Activated CD8-positive, alpha-beta memory T cell treated with anti-CD3 and anti-CD28 coated beads for 4 hours (primary cell): ENCODE measurements around the gene SLC25A28.
A peak's percentile ranks its signal among the peaks of the same experiment; 100 is the strongest.

ENCODE experiments used
- DNase-seq, 2 donors: peaks; one replicate each; pipeline ENCODE4 v3.0.0-alpha.2; 2020; ENCODE audit warnings: low read depth in 2 of 2

Gene SLC25A28, protein sequence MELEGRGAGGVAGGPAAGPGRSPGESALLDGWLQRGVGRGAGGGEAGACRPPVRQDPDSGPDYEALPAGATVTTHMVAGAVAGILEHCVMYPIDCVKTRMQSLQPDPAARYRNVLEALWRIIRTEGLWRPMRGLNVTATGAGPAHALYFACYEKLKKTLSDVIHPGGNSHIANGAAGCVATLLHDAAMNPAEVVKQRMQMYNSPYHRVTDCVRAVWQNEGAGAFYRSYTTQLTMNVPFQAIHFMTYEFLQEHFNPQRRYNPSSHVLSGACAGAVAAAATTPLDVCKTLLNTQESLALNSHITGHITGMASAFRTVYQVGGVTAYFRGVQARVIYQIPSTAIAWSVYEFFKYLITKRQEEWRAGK

DNA sequence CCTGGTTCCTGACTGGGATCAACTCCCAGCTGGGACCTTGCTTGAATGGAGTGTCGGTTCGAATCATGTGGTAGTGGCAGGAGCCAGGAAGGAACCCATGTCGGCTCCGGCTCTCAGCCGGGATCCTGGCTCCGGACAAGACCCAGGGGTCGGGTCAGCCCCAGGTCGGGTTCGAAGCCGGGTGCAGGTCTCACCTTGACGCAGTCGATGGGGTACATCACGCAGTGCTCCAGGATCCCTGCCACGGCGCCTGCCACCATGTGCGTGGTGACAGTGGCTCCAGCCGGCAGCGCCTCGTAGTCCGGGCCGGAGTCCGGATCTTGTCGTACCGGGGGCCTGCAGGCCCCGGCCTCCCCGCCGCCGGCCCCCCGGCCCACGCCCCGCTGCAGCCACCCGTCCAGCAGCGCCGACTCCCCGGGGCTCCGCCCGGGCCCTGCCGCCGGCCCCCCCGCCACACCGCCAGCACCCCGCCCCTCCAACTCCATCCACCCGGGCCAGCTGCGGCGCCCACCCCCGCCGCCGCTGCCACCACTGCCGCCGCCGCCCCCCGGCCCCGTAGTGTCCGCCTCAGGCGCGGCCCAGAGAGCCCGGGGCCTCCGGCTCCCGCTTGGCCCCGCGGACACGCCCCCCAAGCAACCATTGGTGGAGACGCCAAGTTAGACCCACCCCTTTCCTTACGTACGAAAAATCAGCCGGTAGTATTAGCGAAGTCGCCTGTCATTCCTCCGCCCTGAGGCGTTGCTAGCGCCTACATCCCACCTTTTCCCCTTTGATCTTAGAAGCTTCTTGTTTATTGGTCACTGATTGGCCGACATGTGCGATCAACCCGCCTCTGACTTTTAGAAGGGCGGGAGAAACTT, at the start of gene SLC25A28:
Gene SLC25A28 (minus strand): TSS at position 589 of the 860 bp plus-strand sequence. CDS start 104 bp downstream, at position 485.
- peak; percentile 84 to 90 for DNase-seq

DNA sequence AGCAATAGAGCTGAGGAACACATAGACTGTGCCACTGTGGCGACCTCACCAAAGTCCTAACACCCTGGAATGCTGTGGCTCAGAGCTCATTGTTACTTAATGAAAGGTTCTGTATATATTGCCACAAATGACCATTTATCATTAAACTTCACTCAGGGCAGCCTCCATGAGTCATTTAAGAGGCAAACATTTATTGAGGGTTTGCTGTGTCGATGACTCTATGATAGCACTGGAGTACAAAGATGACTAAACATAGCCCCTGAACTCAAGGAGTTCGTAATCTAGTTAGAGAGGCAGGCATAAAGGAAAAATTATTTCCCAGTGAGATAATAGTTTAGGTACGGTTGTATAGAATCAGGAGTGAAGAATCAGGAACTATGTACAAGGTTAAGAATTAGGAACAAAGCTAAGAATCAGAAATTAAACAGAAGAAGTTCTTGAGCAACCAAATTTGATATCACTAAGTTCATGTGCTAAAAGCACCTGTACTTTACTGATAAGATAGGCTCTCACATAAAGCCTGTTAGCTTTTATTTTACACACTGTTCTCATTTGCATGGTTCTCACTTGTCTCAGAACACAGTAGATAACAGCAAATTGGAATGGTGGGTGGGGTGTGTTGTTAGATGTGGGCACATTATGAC, 47.0 kb upstream of the SLC25A28 start:
- no peak for DNase-seq

DNA sequence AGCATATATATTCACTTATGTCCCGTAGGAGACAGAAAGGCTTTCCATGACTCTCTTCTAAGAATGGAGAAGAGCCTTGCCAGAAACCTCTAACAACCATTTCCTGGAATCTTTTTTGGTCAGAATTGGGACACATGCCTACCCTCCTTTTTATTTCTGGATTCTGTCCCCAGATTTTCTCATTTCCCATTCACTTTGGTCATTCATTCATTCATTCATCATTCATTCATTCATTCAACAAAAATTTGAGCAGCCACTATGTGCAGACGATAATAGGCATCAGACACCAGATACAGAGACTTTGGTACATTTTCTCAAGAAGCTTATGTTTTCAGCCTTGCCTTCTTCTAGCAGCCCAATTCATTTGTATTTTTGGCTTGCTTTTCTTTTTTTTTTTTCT, 45.1 kb upstream of the SLC25A28 start:
- DNase-seq, result no peak

DNA sequence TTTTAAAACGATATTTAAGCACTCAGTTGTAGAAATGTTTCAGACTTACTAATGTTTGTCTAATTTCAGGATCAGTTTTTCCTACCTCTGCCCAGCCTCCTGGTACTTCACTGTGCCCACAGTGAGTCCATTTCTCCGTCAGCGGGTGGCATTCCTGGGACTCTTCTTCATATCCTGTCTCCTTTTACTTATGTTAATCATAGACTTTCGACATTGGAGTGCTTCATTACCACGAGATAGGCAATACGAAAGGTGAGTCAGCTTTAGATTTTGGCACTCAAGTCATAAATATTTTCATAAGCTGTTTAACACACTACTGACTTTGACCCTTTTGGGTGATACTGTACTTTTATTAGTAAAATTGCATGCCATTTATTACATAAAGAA, 41.1 kb upstream of the SLC25A28 start:
- DNase-seq, result no peak

DNA sequence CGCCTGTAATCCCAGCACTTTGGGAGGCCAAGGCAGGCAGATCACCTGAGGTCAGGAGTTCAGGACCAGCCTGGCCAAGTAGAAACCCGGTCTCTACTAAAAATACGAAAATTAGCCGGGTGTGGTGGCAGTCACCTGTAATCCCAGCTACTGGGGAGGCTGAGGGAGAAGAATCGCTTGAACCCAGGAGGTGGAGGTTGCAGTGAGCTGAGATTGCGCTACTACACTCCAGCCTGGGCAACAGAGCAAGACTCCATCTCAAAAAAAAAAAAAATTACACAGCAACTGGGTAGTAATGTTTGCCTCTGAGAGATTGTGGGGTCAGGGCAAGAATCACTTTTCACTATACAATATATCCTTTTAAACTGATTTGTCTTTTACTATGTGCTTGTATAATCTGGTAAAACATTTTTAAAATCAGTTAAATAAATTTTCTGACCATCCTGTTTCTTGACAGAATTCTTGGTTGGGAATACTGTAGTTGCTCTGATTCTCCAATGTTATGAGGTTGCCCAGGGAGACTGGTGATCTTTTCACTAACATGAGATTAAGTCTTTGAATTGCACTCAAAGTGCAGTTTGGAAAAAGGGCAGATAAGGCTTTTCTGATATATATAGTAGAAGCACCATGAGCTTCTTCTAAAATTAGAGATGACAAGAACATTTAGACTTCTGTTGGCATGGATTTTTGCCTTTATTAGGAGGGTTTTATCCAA, 40.6 kb upstream of the SLC25A28 start:
- no peak for DNase-seq

DNA sequence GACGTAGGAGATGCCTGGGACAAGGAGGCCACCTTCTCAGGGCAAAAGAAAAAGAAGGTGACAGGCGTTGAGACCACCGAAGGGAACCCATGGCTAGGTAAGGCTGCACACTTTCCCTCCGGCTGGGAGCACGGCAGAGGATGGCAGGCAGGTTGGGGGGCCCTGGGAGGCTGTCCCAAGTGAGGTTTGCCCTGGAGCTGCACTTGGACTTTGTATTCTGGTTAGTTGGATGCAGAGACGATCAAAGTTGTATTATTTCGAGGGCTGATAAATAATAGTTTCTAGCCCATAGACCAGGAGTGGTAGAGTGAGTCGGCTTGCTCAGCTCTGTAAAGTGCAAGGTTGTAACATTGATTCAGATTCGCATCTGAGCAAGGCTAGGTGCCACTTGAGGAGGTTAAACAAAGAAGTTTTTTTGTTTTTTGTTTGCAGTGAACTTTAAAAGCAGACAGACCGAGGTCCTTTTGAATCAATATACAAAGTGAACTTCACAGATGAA, 39.7 kb upstream of the SLC25A28 start:
- DNase-seq, result no peak

DNA sequence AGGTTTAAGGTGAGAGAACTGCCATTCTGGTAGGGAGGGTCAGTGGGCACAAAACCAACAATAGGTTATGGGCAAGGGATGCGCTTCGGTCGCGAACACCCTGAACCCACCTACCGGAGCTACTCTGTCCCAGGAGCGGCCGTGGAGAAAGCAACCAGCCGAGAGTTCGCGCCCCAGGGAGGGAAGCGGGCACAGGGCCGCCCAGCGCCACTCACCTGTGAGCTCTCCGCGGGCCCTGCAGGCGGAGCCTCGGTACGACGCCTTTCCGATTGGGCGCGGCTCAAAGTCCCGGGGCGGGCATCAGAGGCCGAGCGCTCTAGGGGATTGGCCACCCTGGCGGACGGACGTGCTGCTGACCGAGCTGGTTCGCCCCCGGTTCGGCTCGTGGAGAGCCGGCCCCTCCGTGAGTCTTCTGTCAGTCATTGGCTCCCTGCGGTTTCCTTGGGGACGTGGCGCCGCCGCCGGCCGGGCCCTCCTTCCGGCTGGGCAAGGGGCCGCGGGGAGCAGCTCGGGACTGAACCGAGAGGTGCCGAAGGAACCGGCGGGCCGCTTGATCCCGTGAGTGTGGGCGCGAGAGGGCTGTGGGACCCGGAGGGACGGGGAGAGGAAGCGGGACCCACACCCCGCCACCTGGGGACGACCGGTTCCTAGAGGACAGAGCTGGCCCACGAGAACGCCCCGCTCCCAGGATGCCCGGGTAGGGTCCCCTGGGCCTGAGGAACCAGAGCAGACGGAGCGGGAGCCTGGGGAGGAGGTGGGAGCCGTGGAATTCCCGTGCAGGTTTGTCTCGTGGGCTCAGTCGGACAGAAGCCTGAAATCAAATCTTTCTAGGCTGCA, 39.0 kb upstream of the SLC25A28 start, which contains the start of gene ENTPD7:
Gene ENTPD7 (plus strand): TSS at position 479 of the 837 bp plus-strand sequence. CDS start 448 bp downstream, outside the sequence.
- peak; percentile 74 to 75 for DNase-seq

DNA sequence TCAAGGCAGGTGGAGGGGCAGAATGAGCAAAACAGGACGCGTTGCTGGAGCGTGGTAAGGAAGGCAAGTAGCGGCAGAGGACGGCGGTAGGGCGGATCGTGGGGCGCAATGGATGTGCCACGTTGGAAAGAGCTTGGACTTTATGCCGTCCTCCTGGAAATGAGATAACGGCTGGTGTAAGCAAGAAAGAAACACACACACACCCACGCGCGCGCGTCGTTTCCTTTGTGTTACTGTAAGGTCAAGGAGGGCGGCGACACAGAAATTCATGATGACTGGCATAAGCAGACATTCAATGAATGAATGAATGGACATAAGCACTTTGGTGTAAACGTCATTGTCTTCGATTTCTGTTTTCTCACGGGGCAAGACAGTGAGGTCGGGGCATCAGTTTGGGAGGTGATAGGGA, 38.4 kb upstream of the SLC25A28 start:
- DNase-seq, result peak; percentile 23 to 32

DNA sequence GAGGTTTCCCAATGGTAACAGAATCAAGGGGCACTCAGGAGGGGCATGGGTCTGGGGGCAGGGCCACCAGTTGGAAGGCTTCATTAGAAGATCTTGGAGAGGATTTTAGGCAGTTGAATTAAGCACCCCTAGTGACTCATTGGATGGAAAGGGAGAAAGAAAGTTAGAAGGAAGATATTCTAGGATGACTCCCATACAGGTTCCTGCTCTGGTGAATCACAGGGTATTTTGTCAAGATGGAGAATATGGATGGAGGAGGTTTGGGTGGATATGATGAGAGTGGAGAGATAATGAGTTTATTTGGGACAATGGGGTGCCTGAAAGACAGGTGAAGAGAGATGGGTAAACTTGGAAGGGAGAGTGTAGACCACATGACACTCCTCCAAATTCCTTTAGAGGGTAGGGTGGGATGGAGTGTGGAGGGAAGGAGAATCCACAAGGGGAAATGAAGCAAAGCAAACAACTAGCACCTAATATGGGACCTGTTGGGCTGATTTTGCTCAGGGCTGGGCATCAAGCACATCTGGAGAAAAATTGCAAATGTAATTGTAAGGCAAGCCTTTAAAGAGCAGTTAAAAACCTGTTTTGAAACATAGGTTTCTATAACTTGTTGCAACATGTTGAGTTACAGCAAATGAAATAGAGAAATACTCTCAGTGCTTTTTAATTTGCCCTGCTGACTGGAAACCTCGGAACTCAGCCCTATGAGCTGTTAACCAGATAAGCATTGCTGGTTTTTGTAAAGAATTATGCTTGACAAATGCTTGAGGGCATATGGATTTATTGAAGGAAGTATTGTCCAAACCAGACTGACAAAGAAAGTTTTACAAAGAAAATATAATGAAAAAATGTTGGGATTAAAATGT, 36.2 kb upstream of the SLC25A28 start:
- no peak for DNase-seq

DNA sequence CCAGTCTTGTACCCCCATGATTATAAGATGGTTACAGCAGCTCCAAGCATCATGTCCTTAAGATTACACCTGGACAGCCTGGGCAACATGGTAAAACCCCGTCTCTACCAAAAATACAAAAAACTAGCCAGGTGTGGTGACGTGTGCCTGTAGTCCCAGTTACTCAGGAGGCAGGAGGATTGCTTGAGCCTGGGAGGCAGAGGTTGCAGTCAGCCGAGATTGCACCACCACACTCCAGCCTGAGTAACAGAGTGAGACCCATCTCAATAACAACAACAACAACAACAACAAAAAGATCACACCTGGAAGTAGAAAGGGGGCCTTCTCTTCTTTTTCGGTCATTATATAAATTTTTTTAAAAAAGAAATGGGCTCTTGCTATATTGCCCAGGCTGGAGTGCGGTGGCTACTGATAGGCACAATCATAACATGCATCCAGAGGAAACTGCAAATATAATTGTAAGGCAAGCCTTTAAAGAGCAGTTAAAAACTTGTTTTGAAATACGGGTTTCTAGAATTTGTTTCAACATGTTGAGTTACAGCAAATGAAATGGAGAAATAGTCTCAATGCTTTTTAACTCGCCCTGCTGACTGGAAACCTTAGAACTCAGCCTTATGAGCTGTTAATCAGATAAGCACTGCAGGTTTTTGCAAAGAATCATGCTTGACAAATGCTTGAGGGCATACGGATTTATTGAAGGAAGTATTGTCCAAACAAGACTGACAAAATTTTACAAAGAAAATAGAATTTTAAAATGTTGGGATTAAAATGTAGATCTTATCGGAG, 34.3 kb upstream of the SLC25A28 start:
- no peak for DNase-seq

DNA sequence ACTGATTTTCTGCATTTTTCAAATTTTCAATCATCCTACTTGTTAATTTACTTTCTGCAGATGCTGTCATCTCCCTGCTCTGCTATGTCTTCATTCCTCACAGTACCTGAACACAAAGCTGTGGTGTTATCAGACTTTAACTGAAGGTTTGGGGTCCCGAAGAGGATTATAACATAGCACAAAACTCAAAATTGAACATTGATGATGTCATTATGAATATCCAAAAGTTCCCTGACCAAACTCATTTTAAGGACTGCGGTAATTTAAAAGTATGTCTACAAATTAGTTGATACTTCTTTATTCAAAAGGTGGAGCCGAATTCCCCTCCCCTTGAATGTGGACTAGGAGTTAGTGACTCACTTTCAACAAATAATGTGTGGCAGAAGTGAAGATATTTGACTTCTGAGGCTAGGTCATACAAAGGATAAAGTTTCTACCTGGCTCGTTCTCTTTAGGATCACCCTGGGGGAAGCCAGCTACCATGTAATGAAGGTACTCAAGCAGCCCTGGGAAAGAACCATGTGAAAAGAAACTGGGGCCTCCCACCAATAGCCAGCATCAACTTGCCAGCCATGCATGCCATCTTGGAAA, 32.7 kb upstream of the SLC25A28 start:
- no peak for DNase-seq

DNA sequence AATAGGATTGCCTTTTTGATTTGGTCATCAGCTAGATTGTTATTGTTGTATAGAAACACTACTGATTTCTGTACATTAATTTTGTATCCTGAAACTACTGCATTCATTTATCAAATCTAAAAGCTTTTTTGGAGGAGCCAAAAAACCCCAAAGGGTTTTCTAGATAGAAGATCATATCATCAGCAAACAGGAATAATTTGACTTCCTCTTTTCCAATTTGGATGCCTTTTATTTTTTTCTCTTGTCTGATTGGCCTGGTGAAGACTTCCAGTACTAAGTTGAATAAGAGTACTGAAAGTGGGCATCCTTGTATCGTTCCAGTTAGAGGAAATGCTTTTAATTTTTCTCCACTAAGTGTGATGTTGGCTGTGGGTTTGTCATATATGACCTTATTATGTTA, 28.5 kb upstream of the SLC25A28 start:
- DNase-seq, result no peak

DNA sequence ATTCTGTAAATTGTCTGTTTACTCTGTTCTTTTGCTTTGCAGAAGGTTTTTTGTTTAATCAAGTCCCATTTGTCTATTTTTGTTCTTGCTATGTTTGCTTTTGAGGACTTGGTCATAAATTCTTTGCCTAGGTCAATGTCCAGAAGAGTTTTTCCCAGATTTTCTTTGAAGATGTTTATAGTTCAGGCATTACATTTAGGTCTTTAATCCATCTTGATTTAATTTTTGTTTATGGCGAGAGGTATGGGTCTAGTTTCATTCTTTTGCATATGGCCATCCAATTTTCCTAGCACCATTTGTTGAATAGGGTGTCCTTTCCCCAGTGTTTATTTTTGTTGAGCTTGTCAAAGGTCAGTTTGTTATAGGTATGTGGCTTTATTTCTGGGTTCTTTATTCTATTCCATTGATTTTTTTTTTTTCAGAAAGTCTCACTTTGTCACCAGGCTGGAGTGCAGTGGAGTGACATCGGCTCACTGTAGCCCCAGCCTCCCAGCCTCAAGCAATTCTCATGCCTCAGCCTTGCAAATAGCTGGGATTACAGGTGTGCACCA, 27.4 kb upstream of the SLC25A28 start:
- no peak for DNase-seq

DNA sequence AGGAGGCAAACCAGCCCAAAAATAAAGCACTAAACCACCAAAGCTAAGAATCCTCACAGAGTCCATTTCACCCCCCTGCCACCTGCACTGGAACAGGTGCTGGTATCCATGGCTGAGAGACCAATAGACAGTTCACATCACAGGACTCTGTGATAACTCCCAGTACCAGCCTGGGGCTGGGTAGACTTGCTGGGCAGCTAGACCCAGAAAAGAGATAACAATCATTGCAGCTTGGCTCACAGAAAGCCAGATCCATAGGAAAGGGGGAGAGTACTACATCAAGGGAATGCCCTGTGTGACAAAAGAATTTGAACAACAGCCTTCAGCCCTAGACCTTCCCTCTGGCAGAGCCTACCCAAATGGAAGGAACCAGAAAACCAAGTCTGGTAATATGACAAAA, 13.6 kb upstream of the SLC25A28 start:
- no peak for DNase-seq

DNA sequence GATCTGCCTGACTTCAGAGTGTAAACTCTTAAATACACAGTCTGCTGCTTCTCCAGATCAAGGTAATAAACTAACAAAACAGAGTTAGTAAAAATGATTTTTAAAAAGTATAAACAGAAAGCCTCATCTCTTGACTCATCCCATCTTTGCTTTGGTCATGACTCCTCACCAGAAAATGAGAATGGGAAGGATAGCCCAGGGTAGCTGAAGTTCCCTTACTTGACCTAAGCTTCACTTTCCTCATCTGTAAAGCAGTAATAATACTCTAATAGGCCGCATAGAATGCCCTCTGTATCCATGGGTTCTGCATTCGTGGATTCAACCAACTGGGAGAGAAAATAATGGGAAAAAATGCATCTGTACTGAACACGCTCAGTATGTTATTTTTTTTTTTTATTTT, 11.3 kb upstream of the SLC25A28 start:
- no peak for DNase-seq

DNA sequence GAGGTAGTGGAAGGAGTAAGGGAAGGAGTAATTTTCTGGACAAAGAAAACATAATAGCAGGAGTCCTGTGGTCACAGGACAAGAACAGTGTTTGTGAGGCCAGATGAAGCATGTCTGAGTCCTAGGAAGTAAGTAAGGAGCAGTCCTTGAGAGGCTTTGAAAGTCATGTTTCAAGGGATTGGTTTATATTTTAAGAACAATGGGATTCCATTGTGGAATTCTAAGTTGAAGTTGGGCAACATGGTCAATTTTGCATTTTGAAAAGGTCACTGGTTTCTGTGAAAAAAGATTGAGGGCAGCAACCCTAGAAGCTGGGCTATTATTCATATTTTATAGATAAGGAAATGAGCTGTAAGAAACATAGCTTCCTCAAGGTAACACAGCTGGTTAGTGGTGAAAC, 10.8 kb upstream of the SLC25A28 start:
- DNase-seq, result no peak

DNA sequence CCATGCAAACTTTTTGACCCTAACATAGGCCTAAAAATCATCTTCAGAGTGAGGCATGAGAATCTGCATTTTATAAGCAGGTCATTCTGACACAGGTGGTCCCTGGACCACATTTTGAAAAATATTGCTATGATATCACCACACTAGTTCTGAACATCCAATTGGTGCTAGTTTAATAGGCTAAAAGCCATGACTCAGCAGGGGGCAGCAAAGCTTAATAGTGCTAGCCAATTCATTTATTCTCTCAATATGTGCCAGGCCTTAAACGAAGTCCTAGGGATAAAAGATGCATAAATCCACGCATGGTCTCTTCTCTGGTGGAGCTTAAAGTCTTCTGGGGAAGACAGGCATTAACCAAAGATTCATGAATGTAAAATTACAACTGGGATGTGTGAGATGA, 10.2 kb upstream of the SLC25A28 start:
- no peak for DNase-seq

DNA sequence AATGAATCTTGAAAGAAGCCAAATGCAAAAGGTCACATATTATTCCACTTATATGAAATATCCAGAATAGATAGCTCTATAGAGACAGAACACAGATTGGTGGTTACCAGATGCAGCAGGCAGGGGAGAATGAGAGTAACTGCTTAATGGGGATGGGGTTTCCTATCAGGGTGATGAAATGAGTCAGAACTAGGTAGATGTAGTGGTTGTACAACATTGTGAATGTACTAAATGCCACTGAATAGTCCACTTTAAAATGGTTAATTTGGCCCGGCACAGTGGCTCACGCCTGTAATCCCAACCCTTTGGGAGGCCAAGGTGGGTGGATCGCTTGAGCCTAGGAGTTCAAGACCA, 9.4 kb upstream of the SLC25A28 start:
- no peak for DNase-seq
